Upper lobe of right lung (tissue), 1 donor: ENCODE data around the gene C2CD2. TPM values are rescaled to one million over a fixed set of nuclear protein-coding genes. Genes with fewer than 3 reads are reported as not detected.

Source experiments
- ATAC-seq: fragments of 200-7000 bp; cut with Tn5 transposase; one replicate; pipeline ENCODE4 v1.9.1; 2020; ENCODE audit warnings: mild to moderate bottlenecking, moderate library complexity
- DNase-seq: peaks from one replicate; pipeline ENCODE4 v3.0.0-alpha.2; 2020
- H3K27ac ChIP-seq: fragments of 200-600 bp; one replicate; pipeline ENCODE4 v1.8.0; 2022
- H3K27me3 ChIP-seq: fragments of 200-600 bp; one replicate; pipeline ENCODE4 v1.8.0; 2022; ENCODE audit warnings: mild to moderate bottlenecking
- H3K36me3 ChIP-seq: fragments of 200-600 bp; one replicate; pipeline ENCODE4 v1.8.0; 2022
- H3K4me1 ChIP-seq: fragments of 200-600 bp; one replicate; pipeline ENCODE4 v1.8.0; 2022
- H3K4me3 ChIP-seq: fragments of 200-600 bp; one replicate; pipeline ENCODE4 v1.8.0; 2022; ENCODE audit warnings: mild to moderate bottlenecking
- H3K9me3 ChIP-seq: fragments of 200-600 bp; one replicate; pipeline ENCODE4 v1.8.0; 2022
- CTCF ChIP-seq: fragments of 200-600 bp; IDR thresholded peaks from one replicate; pipeline ENCODE4 v1.8.0; 2022; ENCODE audit warnings: antibody characterized with exemption
- intact Hi-C: fragments of 100-400 bp; cut with DNase I; formaldehyde crosslinking; loops from one replicate; pipeline ENCODE4 v1.11.0; 2022
- long read RNA-seq: library from polyadenylated mRNA; unstranded; transcript quantifications from one replicate; pipeline ENCODE4 v2.0.0, GENCODE V29; 2021
- total RNA-seq: library from RNA; stranded (reverse); fragmentation: NEBNext Ultra II Directional; extraction: Animal tissue kit (Norgen Biotek cat#: 25700); gene quantifications from one replicate; pipeline ENCODE4 v1.2.1, GENCODE V29; 2021
- donor health status: DM: no; HTN: yes; CAD: no; lungs with severe emphysema.

Gene C2CD2
- total RNA-seq, result 26.4 TPM
- long read RNA-seq, full-length matches to known transcripts, result 22 of 46 reads
- long read RNA-seq, partial matches to known transcripts, result 9 of 46 reads
- long read RNA-seq, other reads (novel, unspliced or antisense), result 15 of 46 reads

GRCh38 chr21:41953831-41954653 lies at the start of gene C2CD2:
Gene C2CD2, minus strand, starts transcription at chr21:41954018. Its CDS starts 370 bp downstream, at chr21:41953648.
- Histone ChIP-seq H3K4me3 (peak within 1 kb of the TSS; percentile 78), H3K27me3 (no peaks in the 10 kb centered on the region), H3K27ac (no peak within 1 kb of the TSS), H3K36me3 (no peaks in the 10 kb centered on the region), H3K9me3 (no peaks in the 10 kb centered on the region), H3K4me1 (peaks cover 36% of the 10 kb centered on the region)
- ATAC-seq (peak; percentile 92), DNase-seq (peak; percentile 89)
- intact Hi-C loops, result no loop called here
- TF ChIP-seq CTCF, result no peak

GRCh38 chr21:42003051-42003461 lies 49.2 kb upstream of the C2CD2 start:
- no peaks in the 10 kb centered on the region for H3K27me3 ChIP-seq
- H3K4me3 ChIP-seq, result no peak overlapping the region
- no peak overlapping the region for H3K27ac ChIP-seq
- TF ChIP-seq CTCF, result no peak
- DNase-seq, result peak; percentile 60
- H3K36me3 ChIP-seq, result peaks cover 27% of the 10 kb centered on the region
- no peaks in the 10 kb centered on the region for H3K9me3 ChIP-seq
- peak; percentile 67 for ATAC-seq
- no peaks in the 10 kb centered on the region for H3K4me1 ChIP-seq
- intact Hi-C loops, result no loop called here

- intact Hi-C loops, result no loop called here
- H3K9me3 ChIP-seq, result no peaks in the 10 kb centered on the region
- H3K4me1 ChIP-seq, result no peaks in the 10 kb centered on the region
- H3K27ac ChIP-seq, result no peak overlapping the region
- H3K27me3 ChIP-seq, result no peaks in the 10 kb centered on the region
- DNase-seq (no peak), ATAC-seq (no peak)
- H3K36me3 ChIP-seq, result peaks cover 22% of the 10 kb centered on the region
- no peak for TF ChIP-seq CTCF
- H3K4me3 ChIP-seq, result no peak overlapping the region
These were observed 48.7 kb upstream of the C2CD2 start for GRCh38 chr21:42002421-42002958.

GRCh38 chr21:42001781-42002180 lies 48.0 kb upstream of the C2CD2 start:
- peaks cover 21% of the 10 kb centered on the region for H3K36me3 ChIP-seq
- DNase-seq (no peak), ATAC-seq (no peak)
- no peaks in the 10 kb centered on the region for H3K27me3 ChIP-seq
- no peak overlapping the region for H3K4me3 ChIP-seq
- H3K4me1 ChIP-seq, result no peaks in the 10 kb centered on the region
- H3K9me3 ChIP-seq, result no peaks in the 10 kb centered on the region
- intact Hi-C loops, result no loop called here
- H3K27ac ChIP-seq, result no peak overlapping the region
- no peak for TF ChIP-seq CTCF

GRCh38 chr21:42000908-42001307 lies 47.1 kb upstream of the C2CD2 start:
- intact Hi-C loops, result no loop called here
- no peak overlapping the region for H3K4me3 ChIP-seq
- no peak for ATAC-seq
- H3K36me3 ChIP-seq, result peaks cover 21% of the 10 kb centered on the region
- no peaks in the 10 kb centered on the region for H3K9me3 ChIP-seq
- no peak overlapping the region for H3K27ac ChIP-seq
- H3K27me3 ChIP-seq, result no peaks in the 10 kb centered on the region
- DNase-seq, result no peak
- no peak for TF ChIP-seq CTCF
- no peaks in the 10 kb centered on the region for H3K4me1 ChIP-seq
